NCI-H345 treated with DMSO at 0.1 percent for 48 hours (cell line): ENCODE measurements around the gene PPP1R9B.

Source experiments
- DNase-seq: peaks from one replicate; lab custom pipeline; 2025; ENCODE audit not compliant: unreplicated experiment; lab: John Stamatoyannopoulos, UW

Gene PPP1R9B

GRCh38 chr17:50188531-50188920, 38.0 kb upstream of the PPP1R9B start:
- DNase-seq = no peak

- no peak for DNase-seq
These were observed 37.5 kb upstream of the PPP1R9B start for GRCh38 chr17:50187751-50188530.

- DNase-seq = no peak
These were observed 36.9 kb upstream of the PPP1R9B start for GRCh38 chr17:50187394-50187725.

DNA sequence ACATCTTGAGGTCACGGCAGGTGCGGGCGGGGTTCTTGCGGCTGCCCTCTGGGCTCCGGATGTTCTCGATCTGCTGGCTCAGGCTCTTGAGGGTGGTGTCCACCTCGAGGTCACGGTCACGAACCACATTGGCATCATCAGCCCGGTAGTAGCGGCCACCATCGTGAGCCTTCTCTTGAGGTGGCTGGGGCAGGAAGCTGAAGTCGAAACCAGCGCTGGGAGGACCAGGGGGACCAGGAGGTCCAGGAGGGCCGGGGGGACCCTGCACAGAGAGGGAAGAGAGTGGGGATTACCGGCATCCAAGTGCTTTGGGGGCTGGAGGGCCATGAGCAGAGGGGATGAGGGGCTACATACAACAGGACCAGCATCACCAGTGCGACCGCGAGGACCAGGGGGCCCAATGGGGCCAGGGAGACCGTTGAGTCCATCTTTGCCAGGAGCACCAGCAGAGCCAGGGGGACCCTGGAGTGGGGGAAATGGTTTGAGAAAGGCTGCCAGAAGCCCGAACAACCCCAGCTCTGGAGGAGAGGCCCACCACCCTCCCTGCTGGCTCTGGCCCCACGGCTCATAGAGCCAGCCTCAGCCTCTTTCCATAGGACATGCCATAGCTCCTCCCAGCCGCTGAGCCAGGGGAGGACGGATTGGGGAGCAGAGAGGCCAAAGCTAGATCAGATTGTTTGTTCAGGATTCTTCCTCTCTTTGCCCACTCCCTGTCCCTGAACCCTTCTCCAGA, 36.4 kb upstream of the PPP1R9B start:
- no peak for DNase-seq

GRCh38 chr17:50185631-50186471, 35.4 kb upstream of the PPP1R9B start:
- DNase-seq = no peak

- DNase-seq = no peak
These were observed 34.3 kb upstream of the PPP1R9B start for GRCh38 chr17:50184611-50185398.

- DNase-seq = no peak
These were observed 33.6 kb upstream of the PPP1R9B start for GRCh38 chr17:50184064-50184463.

- no peak for DNase-seq
These were observed 33.0 kb upstream of the PPP1R9B start for GRCh38 chr17:50183421-50183994.

GRCh38 chr17:50182783-50183420, 32.4 kb upstream of the PPP1R9B start:
- DNase-seq = no peak

- DNase-seq = no peak
These were observed 31.4 kb upstream of the PPP1R9B start for GRCh38 chr17:50181591-50182560.

- no peak for DNase-seq
These were observed 30.7 kb upstream of the PPP1R9B start for GRCh38 chr17:50181144-50181543.

GRCh38 chr17:50180620-50181019, 30.1 kb upstream of the PPP1R9B start:
- DNase-seq = no peak

GRCh38 chr17:50180111-50180510, 29.6 kb upstream of the PPP1R9B start:
- DNase-seq = no peak

DNA sequence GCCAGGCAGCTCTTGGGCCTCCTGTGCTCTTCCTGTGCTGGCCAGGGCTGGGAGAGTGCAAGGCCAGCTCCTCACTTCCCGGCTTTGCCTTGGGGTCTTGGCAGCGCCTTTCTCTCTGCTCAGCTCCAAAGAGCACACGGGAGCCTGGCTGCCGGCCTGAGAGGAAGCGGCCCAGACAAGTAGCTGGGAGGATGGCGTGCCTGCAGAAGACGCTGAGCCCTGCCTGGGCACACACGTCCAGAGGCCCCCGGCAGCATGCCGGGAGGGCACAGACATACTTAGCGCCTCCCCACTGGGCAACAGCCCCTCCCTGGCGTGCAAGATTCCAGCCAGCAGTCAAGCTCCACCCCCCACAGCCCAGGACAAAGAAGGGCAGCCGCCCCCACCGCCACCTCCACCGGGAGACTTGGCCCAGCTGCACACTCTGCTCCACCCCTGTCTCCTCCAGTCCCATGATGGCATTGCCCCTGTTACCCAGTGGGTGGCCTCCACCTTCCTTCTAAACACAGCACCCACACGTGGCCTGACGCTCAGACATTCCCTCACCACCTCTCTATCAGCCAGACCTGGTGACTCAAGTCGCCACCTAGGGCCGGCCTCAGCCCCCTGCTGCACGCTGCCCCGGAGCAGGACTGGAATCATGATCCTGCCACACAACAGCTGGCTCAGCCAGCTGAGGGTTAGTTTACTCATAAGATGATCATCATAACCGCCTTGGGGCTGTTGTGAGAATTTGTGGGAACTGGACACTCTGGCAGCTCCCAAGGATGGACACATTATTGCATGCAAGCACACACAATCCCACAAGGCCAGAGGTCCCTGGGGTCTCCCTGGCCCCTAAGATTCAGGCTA, 27.7 kb upstream of the PPP1R9B start:
- peak; percentile 36 for DNase-seq

DNA sequence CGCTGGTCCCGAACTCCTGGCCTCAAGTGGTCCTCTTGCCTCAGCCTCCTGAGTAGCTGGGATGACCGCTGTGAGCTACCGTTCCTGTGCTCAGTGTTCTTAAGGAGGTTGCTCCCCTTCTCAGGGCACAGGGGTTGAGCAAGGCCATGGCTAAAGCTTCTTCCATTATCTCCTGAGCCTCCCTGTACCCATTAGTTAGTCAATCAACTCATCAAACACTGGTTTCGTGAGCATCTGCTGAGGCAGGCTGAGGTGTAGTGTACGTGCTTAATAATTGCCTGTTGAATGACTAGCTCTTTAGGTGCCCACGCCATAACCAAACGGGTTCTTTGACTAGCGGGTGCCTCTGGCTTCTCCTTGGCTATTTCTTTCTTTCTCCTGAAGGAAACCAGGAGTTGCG, 27.0 kb upstream of the PPP1R9B start:
- DNase-seq = no peak

DNA sequence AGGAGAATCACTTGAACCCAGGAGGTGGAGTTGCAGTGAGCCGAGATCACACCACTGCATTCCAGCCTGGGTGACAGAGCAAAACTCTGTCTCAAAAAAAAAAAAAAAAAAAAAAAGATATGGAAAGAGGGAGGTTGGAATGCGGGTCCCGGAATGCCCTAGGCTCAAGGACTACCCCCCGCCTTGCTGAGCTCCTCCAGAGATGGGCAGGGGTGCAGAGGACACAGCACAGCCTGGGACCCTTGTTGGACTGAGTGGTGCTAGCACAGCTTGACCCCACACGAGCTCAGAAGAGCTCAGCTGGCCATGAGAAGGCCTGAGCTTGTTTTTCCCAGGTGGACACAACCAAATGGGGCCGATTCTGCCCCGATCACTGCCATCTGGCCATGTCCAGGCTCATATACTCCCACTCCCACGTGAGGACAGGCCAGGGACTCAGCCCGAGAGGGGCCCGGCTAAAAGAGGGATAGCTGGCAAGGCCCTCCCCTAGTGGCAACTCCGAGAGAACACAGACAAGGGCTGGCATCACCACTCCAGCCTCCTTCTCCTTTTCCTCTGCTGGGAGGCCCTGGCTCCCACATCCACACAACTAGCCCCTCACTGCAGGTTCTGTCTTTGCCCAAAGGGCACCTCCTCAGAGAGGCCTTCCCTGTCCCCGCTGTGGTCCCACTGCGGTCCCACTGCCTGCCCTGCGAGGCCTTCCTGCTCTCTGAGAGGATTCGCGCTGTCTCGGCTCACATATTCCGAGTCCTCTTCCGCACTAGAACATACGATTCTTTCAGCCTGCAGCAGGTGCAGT, 26.3 kb upstream of the PPP1R9B start:
- no peak for DNase-seq
